Hepatocyte (in vitro differentiated cells): Measurements from ENCODE around the gene OR2M5.

Experiments used
- EZH2 ChIP-seq: fragments of 200-600 bp; sonication (generic); IDR thresholded peaks from 2 replicates; pipeline ENCODE4 v1.6.1; 2016; ENCODE audit warnings: antibody characterized with exemption, mild to moderate bottlenecking, borderline replicate concordance
- EZH2phosphoT487 ChIP-seq: fragments of 200-600 bp; sonication (generic); IDR thresholded peaks from one replicate; pipeline ENCODE4 v1.6.1; 2018; ENCODE audit warnings: antibody characterized with exemption, mild to moderate bottlenecking, low read depth, moderate library complexity; ENCODE audit not compliant: unreplicated experiment, severe bottlenecking
- TF ChIP-seq, protein P1 (sequence below): fragments of 200-600 bp; sonication (generic); IDR thresholded peaks from 2 replicates; pipeline ENCODE4 v1.5.1; 2016; ENCODE audit warnings: antibody characterized with exemption, mild to moderate bottlenecking; ENCODE audit not compliant: poor library complexity

GRCh38 chr1:248111157-248111556, 33.8 kb upstream of the OR2M5 start:
- TF ChIP-seq, protein P1, sequence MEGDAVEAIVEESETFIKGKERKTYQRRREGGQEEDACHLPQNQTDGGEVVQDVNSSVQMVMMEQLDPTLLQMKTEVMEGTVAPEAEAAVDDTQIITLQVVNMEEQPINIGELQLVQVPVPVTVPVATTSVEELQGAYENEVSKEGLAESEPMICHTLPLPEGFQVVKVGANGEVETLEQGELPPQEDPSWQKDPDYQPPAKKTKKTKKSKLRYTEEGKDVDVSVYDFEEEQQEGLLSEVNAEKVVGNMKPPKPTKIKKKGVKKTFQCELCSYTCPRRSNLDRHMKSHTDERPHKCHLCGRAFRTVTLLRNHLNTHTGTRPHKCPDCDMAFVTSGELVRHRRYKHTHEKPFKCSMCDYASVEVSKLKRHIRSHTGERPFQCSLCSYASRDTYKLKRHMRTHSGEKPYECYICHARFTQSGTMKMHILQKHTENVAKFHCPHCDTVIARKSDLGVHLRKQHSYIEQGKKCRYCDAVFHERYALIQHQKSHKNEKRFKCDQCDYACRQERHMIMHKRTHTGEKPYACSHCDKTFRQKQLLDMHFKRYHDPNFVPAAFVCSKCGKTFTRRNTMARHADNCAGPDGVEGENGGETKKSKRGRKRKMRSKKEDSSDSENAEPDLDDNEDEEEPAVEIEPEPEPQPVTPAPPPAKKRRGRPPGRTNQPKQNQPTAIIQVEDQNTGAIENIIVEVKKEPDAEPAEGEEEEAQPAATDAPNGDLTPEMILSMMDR: no peak
- TF ChIP-seq EZH2phosphoT487: no peak
- no peak for TF ChIP-seq EZH2
